ENCODE data around the gene MYO1D.

DNA sequence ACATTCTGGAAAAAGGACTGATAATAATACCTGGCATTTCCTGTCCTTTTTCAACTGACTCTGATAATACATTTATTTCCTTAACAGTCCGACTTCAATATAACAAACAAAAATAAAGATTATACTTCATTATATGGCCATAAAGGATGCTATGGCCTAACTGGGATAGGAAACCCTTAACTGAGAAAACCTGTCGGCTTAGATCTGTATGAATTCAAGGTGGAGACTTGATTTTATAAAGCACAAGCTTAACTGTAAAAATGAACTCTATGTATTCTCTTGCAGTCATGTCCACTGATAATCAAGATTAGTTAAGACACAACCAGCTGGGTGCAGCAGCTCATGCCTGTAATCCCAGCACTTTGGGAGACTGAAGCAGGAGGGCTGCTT is 102.2 kb downstream of the MYO1D start:
- TF ChIP-seq, protein P1, sequence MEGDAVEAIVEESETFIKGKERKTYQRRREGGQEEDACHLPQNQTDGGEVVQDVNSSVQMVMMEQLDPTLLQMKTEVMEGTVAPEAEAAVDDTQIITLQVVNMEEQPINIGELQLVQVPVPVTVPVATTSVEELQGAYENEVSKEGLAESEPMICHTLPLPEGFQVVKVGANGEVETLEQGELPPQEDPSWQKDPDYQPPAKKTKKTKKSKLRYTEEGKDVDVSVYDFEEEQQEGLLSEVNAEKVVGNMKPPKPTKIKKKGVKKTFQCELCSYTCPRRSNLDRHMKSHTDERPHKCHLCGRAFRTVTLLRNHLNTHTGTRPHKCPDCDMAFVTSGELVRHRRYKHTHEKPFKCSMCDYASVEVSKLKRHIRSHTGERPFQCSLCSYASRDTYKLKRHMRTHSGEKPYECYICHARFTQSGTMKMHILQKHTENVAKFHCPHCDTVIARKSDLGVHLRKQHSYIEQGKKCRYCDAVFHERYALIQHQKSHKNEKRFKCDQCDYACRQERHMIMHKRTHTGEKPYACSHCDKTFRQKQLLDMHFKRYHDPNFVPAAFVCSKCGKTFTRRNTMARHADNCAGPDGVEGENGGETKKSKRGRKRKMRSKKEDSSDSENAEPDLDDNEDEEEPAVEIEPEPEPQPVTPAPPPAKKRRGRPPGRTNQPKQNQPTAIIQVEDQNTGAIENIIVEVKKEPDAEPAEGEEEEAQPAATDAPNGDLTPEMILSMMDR (IDR thresholded peaks at IDR 0.05; ENCODE audit: low read depth, low read length): no peak
- no peak for TF ChIP-seq EZH2phosphoT487 (IDR thresholded peaks at IDR 0.05; ENCODE audit: low read depth)

All from OCI-LY3 (cell line).